ENCODE data around the gene HIVEP3. TPM values are rescaled to one million over a fixed set of nuclear protein-coding genes. Genes with fewer than 3 reads are reported as not detected.

Gene HIVEP3
- total RNA-seq, 4 donors from 2014 or later, result 1.4 to 3.0 (median 2.3) TPM

DNA sequence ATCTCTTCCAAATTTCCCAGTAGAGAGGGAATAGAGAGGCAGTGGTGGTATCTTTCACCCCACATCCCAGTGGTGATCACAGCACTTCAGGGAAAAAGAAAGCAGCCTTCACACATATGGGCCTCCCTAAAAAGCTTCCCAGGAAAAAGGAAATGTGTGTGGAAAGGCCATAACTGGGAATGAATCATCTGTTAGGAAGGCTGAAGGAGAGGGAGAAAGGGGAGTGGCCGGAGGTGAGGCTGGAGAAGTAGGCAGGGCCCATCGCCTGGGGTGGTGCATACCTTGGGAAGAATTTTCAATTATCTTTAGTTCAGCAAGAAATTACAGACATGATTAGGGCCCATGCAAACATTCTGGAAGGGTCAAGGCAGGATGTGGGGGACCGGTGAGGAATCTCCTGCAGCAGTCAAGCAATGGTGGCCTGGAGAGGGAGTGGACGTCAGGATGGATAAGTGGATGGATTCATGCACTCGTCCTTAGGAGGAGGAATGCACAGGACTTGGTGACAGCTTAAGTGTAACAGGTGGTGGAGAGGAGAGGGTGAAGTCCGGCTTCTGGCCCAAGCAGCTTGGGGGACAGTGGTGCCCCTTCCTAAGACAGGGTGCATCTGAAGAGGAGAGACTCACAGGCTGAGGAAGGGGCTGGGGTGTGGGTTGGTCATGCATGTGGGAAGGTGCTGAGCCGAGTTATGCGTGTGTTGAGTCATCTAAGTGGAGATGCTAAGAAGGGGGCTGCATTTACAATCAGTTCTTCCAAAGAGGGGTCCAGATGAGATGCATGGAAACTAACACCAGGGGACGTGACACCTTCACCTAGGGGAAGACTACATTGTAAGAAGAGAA lies 17.9 kb downstream of the HIVEP3 start:
- 89% methylated on average over 9 of the region's 9 CpGs for WGBS
- H3K9me3 ChIP-seq, result no peaks in the 10 kb centered on the region
- H3K36me3 ChIP-seq, result no peaks in the 10 kb centered on the region
- peaks cover 0 to 42% (median 3%) of the 10 kb centered on the region in 4 donors for H3K4me1 ChIP-seq
- no peak overlapping the region for H3K27ac ChIP-seq (replicated peaks in 1 of 4)
- DNase-seq (ENCODE audit: extremely low spot score), result peak; percentile 39
- no peaks in the 10 kb centered on the region for H3K27me3 ChIP-seq
- TF ChIP-seq, protein P1, sequence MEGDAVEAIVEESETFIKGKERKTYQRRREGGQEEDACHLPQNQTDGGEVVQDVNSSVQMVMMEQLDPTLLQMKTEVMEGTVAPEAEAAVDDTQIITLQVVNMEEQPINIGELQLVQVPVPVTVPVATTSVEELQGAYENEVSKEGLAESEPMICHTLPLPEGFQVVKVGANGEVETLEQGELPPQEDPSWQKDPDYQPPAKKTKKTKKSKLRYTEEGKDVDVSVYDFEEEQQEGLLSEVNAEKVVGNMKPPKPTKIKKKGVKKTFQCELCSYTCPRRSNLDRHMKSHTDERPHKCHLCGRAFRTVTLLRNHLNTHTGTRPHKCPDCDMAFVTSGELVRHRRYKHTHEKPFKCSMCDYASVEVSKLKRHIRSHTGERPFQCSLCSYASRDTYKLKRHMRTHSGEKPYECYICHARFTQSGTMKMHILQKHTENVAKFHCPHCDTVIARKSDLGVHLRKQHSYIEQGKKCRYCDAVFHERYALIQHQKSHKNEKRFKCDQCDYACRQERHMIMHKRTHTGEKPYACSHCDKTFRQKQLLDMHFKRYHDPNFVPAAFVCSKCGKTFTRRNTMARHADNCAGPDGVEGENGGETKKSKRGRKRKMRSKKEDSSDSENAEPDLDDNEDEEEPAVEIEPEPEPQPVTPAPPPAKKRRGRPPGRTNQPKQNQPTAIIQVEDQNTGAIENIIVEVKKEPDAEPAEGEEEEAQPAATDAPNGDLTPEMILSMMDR (IDR thresholded peaks at IDR 0.05), result no peak
- no peak for TF ChIP-seq POLR2AphosphoS5 (IDR thresholded peaks at IDR 0.05)
- no peak for TF ChIP-seq POLR2A (IDR thresholded peaks at IDR 0.05; ENCODE audit: low read depth)
- no peak for TF ChIP-seq EP300 (IDR thresholded peaks at IDR 0.05)
- intact Hi-C loops (cut with DNase I), result no loop called here
- no peak overlapping the region for H3K4me3 ChIP-seq

DNA sequence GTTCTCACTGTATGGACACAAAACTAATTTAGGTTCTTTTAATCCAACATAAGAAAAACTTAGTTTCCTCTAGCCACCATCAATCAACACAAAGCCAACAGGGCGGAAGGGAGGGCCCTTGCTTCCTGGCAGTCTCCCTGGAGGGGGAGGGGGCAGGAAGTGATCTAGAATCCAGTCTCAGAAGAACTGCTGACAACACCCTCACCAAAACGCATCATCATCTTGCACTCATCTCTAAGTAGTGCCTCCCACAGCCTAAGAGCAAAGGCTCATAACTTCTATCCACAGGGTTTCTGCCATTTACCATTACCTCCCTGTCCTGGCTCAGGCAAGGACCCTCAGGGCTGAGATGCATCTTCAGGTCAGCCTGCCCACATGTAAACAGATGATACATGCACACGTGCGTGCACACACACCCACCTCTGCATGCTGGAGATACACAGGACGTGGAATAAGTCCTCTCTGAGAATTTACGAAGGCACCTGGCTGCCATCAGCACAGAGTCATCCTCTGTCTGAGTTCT lies 20.5 kb downstream of the HIVEP3 start:
- TF ChIP-seq POLR2AphosphoS5 (IDR thresholded peaks at IDR 0.05), result peak in 1 of 2 donors; percentile 9
- TF ChIP-seq, protein P1 (IDR thresholded peaks at IDR 0.05), result no peak
- H3K4me3 ChIP-seq, result no peak overlapping the region
- 52% methylated on average over 6 of the region's 6 CpGs for WGBS
- no peaks in the 10 kb centered on the region for H3K9me3 ChIP-seq
- H3K27ac ChIP-seq (replicated peaks in 1 of 4), result no peak overlapping the region
- no peaks in the 10 kb centered on the region for H3K36me3 ChIP-seq
- peaks cover 7 to 41% (median 12%) of the 10 kb centered on the region in 4 donors for H3K4me1 ChIP-seq
- no peaks in the 10 kb centered on the region for H3K27me3 ChIP-seq
- intact Hi-C loops (cut with DNase I), result no loop called here
- peak; percentile 81 for DNase-seq (ENCODE audit: extremely low spot score)

DNA sequence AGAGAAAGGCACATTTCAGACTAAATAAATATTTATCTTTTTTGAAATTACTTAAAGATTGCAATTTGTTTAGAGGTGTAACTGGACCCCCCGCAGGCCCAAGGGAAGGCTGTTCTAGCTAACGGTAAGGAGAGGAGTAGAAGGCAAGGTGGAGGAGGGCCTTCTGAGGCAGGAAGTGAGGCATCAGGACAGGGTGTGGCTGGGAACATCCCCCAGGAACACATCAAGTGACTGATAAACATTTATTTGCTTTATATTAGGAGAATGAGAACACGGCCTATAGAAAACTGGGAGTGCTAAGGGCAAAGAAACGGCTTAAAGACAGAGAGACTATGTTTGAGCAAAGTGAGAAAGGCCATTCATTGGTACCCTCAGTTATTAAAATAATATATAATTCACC lies 23.2 kb downstream of the HIVEP3 start:
- Histone ChIP-seq H3K4me1 (peaks cover 17 to 34% (median 20%) of the 10 kb centered on the region in 4 donors), H3K27me3 (no peaks in the 10 kb centered on the region), H3K4me3 (no peak overlapping the region), H3K36me3 (no peaks in the 10 kb centered on the region), H3K9me3 (no peaks in the 10 kb centered on the region), H3K27ac (replicated peaks in 1 of 4) (no peak overlapping the region)
- DNase-seq (ENCODE audit: extremely low spot score), result no peak
- 93% methylated on average over 4 of the region's 4 CpGs for WGBS
- intact Hi-C loops (cut with DNase I), result no loop called here
- TF ChIP-seq, protein P1 (IDR thresholded peaks at IDR 0.05), result no peak
- no peak for TF ChIP-seq EP300 (IDR thresholded peaks at IDR 0.05)
- no peak for TF ChIP-seq POLR2AphosphoS5 (IDR thresholded peaks at IDR 0.05)
- no peak for TF ChIP-seq POLR2A (IDR thresholded peaks at IDR 0.05; ENCODE audit: low read depth)

DNA sequence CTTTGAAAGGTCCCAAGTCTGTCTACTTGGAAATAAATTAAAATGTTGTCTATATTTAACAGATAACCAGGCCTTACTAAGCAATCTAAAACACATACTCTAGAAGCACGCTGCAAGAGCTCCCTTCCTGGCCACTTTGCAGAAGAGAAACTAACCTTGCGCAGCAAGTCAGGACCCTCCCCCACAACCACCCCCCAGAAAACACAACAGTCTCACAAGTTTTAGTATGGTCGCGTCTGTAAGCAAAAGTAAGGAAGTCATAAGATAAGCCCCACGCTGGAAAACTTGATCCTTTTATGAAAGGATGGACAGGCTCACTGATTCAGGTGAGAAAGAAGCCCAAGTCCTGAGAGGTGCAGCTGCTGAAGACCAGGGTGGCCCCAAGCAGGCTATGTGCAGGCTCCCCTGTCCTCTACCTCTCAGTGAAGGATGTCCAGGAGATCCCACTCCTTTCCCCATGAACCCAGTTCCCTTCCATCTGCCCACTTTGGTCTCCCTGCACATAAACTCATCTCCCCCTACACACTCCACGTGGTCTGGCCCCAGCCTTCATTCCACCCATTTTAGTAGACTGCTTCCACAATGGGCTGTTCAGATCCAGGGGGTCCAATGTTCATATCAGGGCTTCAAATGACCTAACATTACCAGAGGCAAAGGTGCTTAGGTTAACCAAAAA lies 23.8 kb downstream of the HIVEP3 start:
- H3K4me1 ChIP-seq, result peaks cover 19 to 30% (median 24%) of the 10 kb centered on the region in 4 donors
- no peak for DNase-seq (ENCODE audit: extremely low spot score)
- no peak overlapping the region for H3K4me3 ChIP-seq
- TF ChIP-seq EP300 (IDR thresholded peaks at IDR 0.05) (no peak), POLR2AphosphoS5 (IDR thresholded peaks at IDR 0.05) (no peak), POLR2A (IDR thresholded peaks at IDR 0.05; ENCODE audit: low read depth) (no peak)
- TF ChIP-seq, protein P1 (IDR thresholded peaks at IDR 0.05), result no peak
- intact Hi-C loops (cut with DNase I), result no loop called here
- 81% methylated on average over 6 of the region's 6 CpGs for WGBS
- peak overlapping the region in 1 of 4 donors; percentile 41 for H3K27ac ChIP-seq (replicated peaks in 1 of 4)
- H3K27me3 ChIP-seq, result no peaks in the 10 kb centered on the region
- no peaks in the 10 kb centered on the region for H3K36me3 ChIP-seq
- no peaks in the 10 kb centered on the region for H3K9me3 ChIP-seq
